IMR-90 (cell line): Measurements from ENCODE around the gene MOB3A. TPM values are rescaled to one million over a fixed set of nuclear protein-coding genes. Genes with fewer than 3 reads are reported as not detected.
A peak's percentile ranks its signal among the peaks of the same experiment; 100 is the strongest.

Experiments used
- ATAC-seq: fragments of 200-7000 bp; cut with Tn5 transposase; 2 replicates; pipeline ENCODE4 v1.9.1; 2020; ENCODE audit warnings: low read depth, mild to moderate bottlenecking, moderate library complexity
- BruUV-seq: library from RNA; stranded (reverse); fragments of 400-500 nt; replicated peaks from 2 replicates; lab custom pipeline; 2021; lab: Mats Ljungman, UMichigan
- CTCF ChIA-PET: fragments of 300-600 bp; formaldehyde crosslinking; extraction: SDS; loops from one replicate; lab custom pipeline; 2021; ENCODE audit warnings: antibody characterized with exemption; lab: Yijun Ruan, JAX
- POLR2A ChIA-PET: fragments of 300-600 bp; sonication (Branson Sonifier 250); formaldehyde crosslinking; loops from one replicate; lab custom pipeline; 2022; ENCODE audit warnings: antibody characterized with exemption; ENCODE audit not compliant: unreplicated experiment; lab: Charles Lee
- DNase-seq: peaks from one replicate; pipeline ENCODE4 v3.0.0; 2013
- H2AFZ ChIP-seq: replicated peaks from 2 replicates; pipeline ENCODE3; 2013; ENCODE audit warnings: low read length, mild to moderate bottlenecking; ENCODE audit not compliant: poor library complexity
- H2AK5ac ChIP-seq: 2 replicates; pipeline ENCODE4 v1.6.1; 2013; ENCODE audit warnings: low read depth, low read length, inconsistent platforms
- H2AK9ac ChIP-seq: replicated peaks from 2 replicates; pipeline ENCODE3; 2013; ENCODE audit warnings: mild to moderate bottlenecking, low read depth, low read length, moderate library complexity; ENCODE audit not compliant: poor library complexity
- H2BK120ac ChIP-seq: 2 replicates; pipeline ENCODE4 v1.6.1; 2013; ENCODE audit warnings: low read depth, low read length, inconsistent platforms
- H2BK15ac ChIP-seq: 3 replicates; pipeline ENCODE4 v1.6.1; 2013; ENCODE audit warnings: low read depth, low read length, inconsistent platforms
- H2BK20ac ChIP-seq: 2 replicates; pipeline ENCODE4 v1.6.1; 2013; ENCODE audit warnings: low read depth, mild to moderate bottlenecking, inconsistent platforms, low read length, moderate library complexity
- H2BK5ac ChIP-seq: 2 replicates; pipeline ENCODE4 v1.6.1; 2013; ENCODE audit warnings: mild to moderate bottlenecking, low read depth, low read length, inconsistent platforms; ENCODE audit not compliant: poor library complexity, severe bottlenecking
- H3K14ac ChIP-seq: replicated peaks from 2 replicates; pipeline ENCODE4 v1.6.1; 2013; ENCODE audit warnings: low read depth, low read length, inconsistent platforms
- H3K18ac ChIP-seq: 2 replicates; pipeline ENCODE4 v1.6.1; 2013; ENCODE audit warnings: low read depth, low read length, control low read depth
- H3K23ac ChIP-seq: 2 replicates; pipeline ENCODE4 v1.6.1; 2013; ENCODE audit warnings: low read depth, low read length, inconsistent platforms
- H3K27ac ChIP-seq: 2 replicates; pipeline ENCODE4 v1.5.1; 2013; ENCODE audit warnings: mild to moderate bottlenecking, control low read depth, low read length; ENCODE audit not compliant: insufficient read depth
- H3K27me3 ChIP-seq: 2 replicates; pipeline ENCODE4 v1.6.1; 2013; ENCODE audit warnings: low read length; ENCODE audit not compliant: control insufficient read depth, insufficient read depth
- H3K36me3 ChIP-seq: 2 replicates; pipeline ENCODE4 v1.6.1; 2013; ENCODE audit warnings: low read length, mixed read lengths; ENCODE audit not compliant: control insufficient read depth, insufficient read depth
- H3K4ac ChIP-seq: 2 replicates; pipeline ENCODE4 v1.6.1; 2013; ENCODE audit warnings: low read depth, low read length, inconsistent platforms
- H3K4me1 ChIP-seq: 2 replicates; pipeline ENCODE4 v1.6.1; 2013; ENCODE audit warnings: low read length, mixed read lengths; ENCODE audit not compliant: control insufficient read depth, insufficient read depth
- H3K4me2 ChIP-seq: 2 replicates; pipeline ENCODE4 v1.6.1; 2013; ENCODE audit warnings: low read depth, mild to moderate bottlenecking, control low read depth, low read length, moderate library complexity
- H3K4me3 ChIP-seq: 2 replicates; pipeline ENCODE4 v1.5.1; 2013; ENCODE audit warnings: low read depth, mild to moderate bottlenecking, control low read depth, low read length, moderate library complexity; ENCODE audit not compliant: insufficient read depth
- H3K56ac ChIP-seq: 2 replicates; pipeline ENCODE4 v1.6.1; 2013; ENCODE audit warnings: low read length, inconsistent platforms; ENCODE audit not compliant: insufficient read depth; ENCODE audit errors: extremely low read depth
- H3K79me1 ChIP-seq, 2 experiments: 2 replicates each; pipeline ENCODE4 v1.6.1; 2013; ENCODE audit warnings: low read length in 2 of 2, inconsistent platforms in 1 of 2, low read depth in 1 of 2
- H3K9ac ChIP-seq: 2 replicates; pipeline ENCODE4 v1.6.1; 2013; ENCODE audit warnings: low read depth, low read length, control low read depth
- H3K9me1 ChIP-seq: 2 replicates; pipeline ENCODE4 v1.6.1; 2013; ENCODE audit warnings: low read length, inconsistent platforms; ENCODE audit not compliant: insufficient read depth
- H3K9me3 ChIP-seq: 2 replicates; pipeline ENCODE4 v1.6.1; 2013; ENCODE audit warnings: low read length; ENCODE audit not compliant: control insufficient read depth, insufficient read depth
- H4K20me1 ChIP-seq: 2 replicates; pipeline ENCODE4 v1.6.1; 2013; ENCODE audit warnings: low read length, inconsistent platforms; ENCODE audit not compliant: insufficient read depth
- H4K5ac ChIP-seq: 2 replicates; pipeline ENCODE4 v1.6.1; 2013; ENCODE audit warnings: mild to moderate bottlenecking, low read depth, low read length, control low read depth
- H4K8ac ChIP-seq, 2 experiments: 2 replicates each; pipeline ENCODE4 v1.6.1; 2013; ENCODE audit warnings: low read depth in 2 of 2, low read length in 2 of 2, control low read depth in 1 of 2, inconsistent platforms in 1 of 2
- H4K91ac ChIP-seq: 2 replicates; pipeline ENCODE4 v1.6.1; 2013; ENCODE audit warnings: low read depth, low read length, inconsistent platforms; ENCODE audit not compliant: insufficient read depth
- BHLHE40 ChIP-seq: fragments of 150-350 bp; IDR thresholded peaks from 2 replicates; pipeline ENCODE4 v1.6.1; 2016; ENCODE audit warnings: mild to moderate bottlenecking, low read depth, low read length
- CTCF ChIP-seq: conservative IDR thresholded peaks from 2 replicates; pipeline ENCODE4 v1.5.1; 2012; ENCODE audit warnings: mild to moderate bottlenecking, low read depth, low read length, improper control_type of control experiment
- ELK1 ChIP-seq: fragments of 150-350 bp; IDR thresholded peaks from 2 replicates; pipeline ENCODE4 v1.6.1; 2016; ENCODE audit warnings: low read depth, mild to moderate bottlenecking, low read length, moderate library complexity, borderline replicate concordance
- FOS ChIP-seq: fragments of 150-350 bp; IDR thresholded peaks from 2 replicates; pipeline ENCODE4 v1.6.1; 2016; ENCODE audit warnings: low read depth, low read length
- MAFK ChIP-seq: IDR thresholded peaks from 2 replicates; pipeline ENCODE4 v1.6.1; 2012; ENCODE audit warnings: low read depth, low read length, improper control_type of control experiment
- MXI1 ChIP-seq: IDR thresholded peaks from 2 replicates; pipeline ENCODE4 v1.6.1; 2012; ENCODE audit warnings: low read depth, mild to moderate bottlenecking, low read length, moderate library complexity, borderline replicate concordance
- NFE2L2 ChIP-seq: fragments of 150-350 bp; IDR thresholded peaks from 2 replicates; pipeline ENCODE4 v1.6.1; 2016; ENCODE audit warnings: low read depth, mild to moderate bottlenecking, low read length
- RAD21 ChIP-seq: IDR thresholded peaks from 2 replicates; pipeline ENCODE4 v1.6.1; 2012; ENCODE audit warnings: low read length, improper control_type of control experiment
- RCOR1 ChIP-seq: IDR thresholded peaks from 2 replicates; pipeline ENCODE4 v1.6.1; 2012; ENCODE audit warnings: mild to moderate bottlenecking, low read length, improper control_type of control experiment; ENCODE audit not compliant: insufficient replicate concordance
- RFX5 ChIP-seq: IDR thresholded peaks from 2 replicates; pipeline ENCODE4 v1.8.0; 2012; ENCODE audit warnings: low read depth, mild to moderate bottlenecking, low read length, moderate library complexity
- SMC3 ChIP-seq: fragments of 150-350 bp; IDR thresholded peaks from 2 replicates; pipeline ENCODE4 v1.6.1; 2016; ENCODE audit warnings: low read depth, mild to moderate bottlenecking, antibody characterized with exemption, low read length, moderate library complexity
- USF2 ChIP-seq: fragments of 150-350 bp; IDR thresholded peaks from 2 replicates; pipeline ENCODE4 v1.6.1; 2017; ENCODE audit warnings: mild to moderate bottlenecking, antibody characterized with exemption, low read length, low read depth
- WGBS, 2 experiments: methylation state at CpG; one replicate each; pipeline versions ENCODE4 v1.1.5 to v1.1.7; 2013; ENCODE audit warnings: missing lambda C conversion rate in 2 of 2; ENCODE audit not compliant: insufficient read length in 1 of 2; ENCODE audit errors: extremely low coverage in 2 of 2; 5-methylcytosine and 5-hydroxymethylcytosine counted together
- dilution Hi-C: fragments of 300-500 bp; cut with HindIII; formaldehyde crosslinking; loops from one replicate; pipeline ENCODE4 v1.14.3; 2018; ENCODE audit warnings: low sequenced_read_pairs; ENCODE audit not compliant: unreplicated experiment
- in situ Hi-C: fragments of 300-500 bp; cut with MboI; formaldehyde crosslinking; loops from 3 replicates; pipeline ENCODE4 v1.14.3; 2019; ENCODE audit warnings: low sequenced_read_pairs, inconsistent platforms, mixed read lengths
- intact Hi-C: fragments of 100-400 bp; cut with micrococcal nuclease; formaldehyde crosslinking; loops from 2 replicates; pipeline ENCODE4 v1.10.0; 2022
- polyA plus RNA-seq, 3 experiments: library from polyadenylated mRNA; depleted of rRNA; stranded (reverse); fragments of >200 nt; gene quantifications; 2 replicates each; pipeline ENCODE4 v1.2.3, GENCODE V29; 2012; ENCODE audit warnings: low replicate concordance in 1 of 3
- total RNA-seq: library from RNA; depleted of rRNA; stranded (reverse); fragments of >200 nt; gene quantifications from 2 replicates; pipeline ENCODE4 v1.2.3, GENCODE V29; 2012

MOB3A gene
- total and polyA plus RNA-seq, 2 of the 4 experiments (the other 2 are of a cell fraction), result 9.3 to 26.5 TPM

GRCh38 chr19:2099054-2099501 is 3.0 kb upstream of the MOB3A start:
- in situ Hi-C loops, result no loop called here
- H2AK9ac ChIP-seq, result peak overlapping the region; percentile 52
- H3K4me1 ChIP-seq, result peaks cover 6% of the 10 kb centered on the region
- BruUV-seq, result no TSS peak
- ATAC-seq (no peak), DNase-seq (no peak)
- no peak overlapping the region for H4K5ac ChIP-seq
- POLR2A ChIA-PET, result no interaction called here
- intact Hi-C loops, result no loop called here
- H4K8ac ChIP-seq, result no peak overlapping the region
- no peak overlapping the region for H4K91ac ChIP-seq
- H2BK120ac ChIP-seq, result no peak overlapping the region
- H3K27me3 ChIP-seq, result no peaks in the 10 kb centered on the region
- H4K20me1 ChIP-seq, result peaks cover 43% of the 10 kb centered on the region
- CTCF ChIA-PET, result no interaction called here
- no peak overlapping the region for H2BK15ac ChIP-seq
- no peak overlapping the region for H3K18ac ChIP-seq
- no peak overlapping the region for H2AFZ ChIP-seq
- no peak overlapping the region for H2BK5ac ChIP-seq
- H3K9ac ChIP-seq, result no peak overlapping the region
- no peak for TF ChIP-seq BHLHE40
- TF ChIP-seq SMC3, result no peak
- TF ChIP-seq MXI1, result no peak
- TF ChIP-seq MAFK, result no peak
- no peak for TF ChIP-seq USF2
- no peak for TF ChIP-seq RCOR1
- no peak for TF ChIP-seq CTCF
- no peak for TF ChIP-seq RFX5
- no peak for TF ChIP-seq ELK1
- TF ChIP-seq RAD21, result no peak
- no peak for TF ChIP-seq FOS
- TF ChIP-seq NFE2L2, result no peak
- H2BK20ac ChIP-seq, result no peak overlapping the region
- no peaks in the 10 kb centered on the region for H3K9me3 ChIP-seq
- no peak overlapping the region for H2AK5ac ChIP-seq
- H3K36me3 ChIP-seq, result peaks cover 37% of the 10 kb centered on the region
- peaks cover 12% of the 10 kb centered on the region for H3K9me1 ChIP-seq
- no peak overlapping the region for H3K4me2 ChIP-seq
- no peak overlapping the region for H3K14ac ChIP-seq
- WGBS, 2 experiments, result 81% methylated on average over 5 of the region's 16 CpGs; no CpG with 5 or more reads in 1 of the 2 experiments
- no peak overlapping the region for H3K4ac ChIP-seq
- no peak overlapping the region for H3K56ac ChIP-seq
- no peak overlapping the region for H3K23ac ChIP-seq
- H3K27ac ChIP-seq, result no peak overlapping the region
- peaks cover 18 to 42% of the 10 kb centered on the region in 2 experiments for H3K79me1 ChIP-seq
- no peak overlapping the region for H3K4me3 ChIP-seq
- dilution Hi-C loops, result no loop called here
